Measurements from ENCODE around the gene MAFG. TPM values are rescaled to one million over a fixed set of nuclear protein-coding genes. Genes with fewer than 3 reads are reported as not detected.

The MAFG gene
- total RNA-seq, 2 experiments from 2014 or later, result 12.4 to 14.1 TPM

GRCh38 chr17:81968396-81968745 is 40.8 kb upstream of the MAFG start:
- CTCF ChIA-PET, result interaction anchor here (1.5 to 3.6 kb wide), 4 partner anchors 9 to 69 kb away, joined by 5 to 23 read pairs (median 10); partner anchors contain the start of genes DCXR and RAC3
- DNase-seq, result no peak
- POLR2A ChIA-PET, result interaction anchor here (1.1 to 3.2 kb wide), 3 partner anchors 8 to 41 kb away, joined by 3 to 22 read pairs (median 3); partner anchors contain the start of genes ASPSCR1 and MAFG
- Mint-ChIP-seq H3K4me1 (ENCODE audit: low read depth) (peaks cover 17% of the 10 kb centered on the region), H3K9me3 (no peaks in the 10 kb centered on the region), H3K4me3 (peak overlapping the region; percentile 56), H3K27ac (peak overlapping the region; percentile 80), H3K27me3 (no peaks in the 10 kb centered on the region), H3K36me3 (ENCODE audit: low read depth) (no peaks in the 10 kb centered on the region)
- no peak for ATAC-seq
- intact Hi-C loops (cut with micrococcal nuclease), result no loop called here
- no peak for TF ChIP-seq CTCF (IDR thresholded peaks at IDR 0.05)

- intact Hi-C loops (cut with micrococcal nuclease), result no loop called here
- H3K27ac Mint-ChIP-seq, result peak overlapping the region; percentile 80
Measured at GRCh38 chr17:81967533-81968395, 40.2 kb upstream of the MAFG start.

GRCh38 chr17:81967244-81967532 is 39.7 kb upstream of the MAFG start:
- Mint-ChIP-seq H3K36me3 (ENCODE audit: low read depth) (no peaks in the 10 kb centered on the region), H3K4me3 (peak overlapping the region; percentile 56), H3K27ac (peak overlapping the region; percentile 55), H3K4me1 (ENCODE audit: low read depth) (peaks cover 17% of the 10 kb centered on the region), H3K27me3 (peaks cover 5% of the 10 kb centered on the region), H3K9me3 (no peaks in the 10 kb centered on the region)
- DNase-seq (no peak), ATAC-seq (peak; percentile 5)
- no peak for TF ChIP-seq CTCF (IDR thresholded peaks at IDR 0.05)
- ChIA-PET CTCF (interaction anchor here (0.6 to 3.6 kb wide), 8 partner anchors 8 to 98 kb away, joined by 3 to 23 read pairs (median 4); partner anchors contain the start of genes DCXR and RAC3), POLR2A (interaction anchor here (0.9 to 3.2 kb wide), 9 partner anchors 9 to 97 kb away, joined by 3 to 22 read pairs (median 4); partner anchors contain the start of gene ASPSCR1)
- intact Hi-C loops (cut with micrococcal nuclease), result no loop called here

More at GRCh38 chr17:81967533-81968395, 40.2 kb upstream of the MAFG start:
- DNase-seq, result peak; percentile 97
- H3K36me3 Mint-ChIP-seq (ENCODE audit: low read depth), result no peaks in the 10 kb centered on the region
- H3K27me3 Mint-ChIP-seq, result peaks cover under 1% of the 10 kb centered on the region
- peak; percentile 93 for ATAC-seq
- no peaks in the 10 kb centered on the region for H3K9me3 Mint-ChIP-seq
- POLR2A ChIA-PET, result interaction anchor here (0.9 to 3.2 kb wide), 10 partner anchors 9 to 98 kb away, joined by 3 to 22 read pairs (median 4); partner anchors contain the start of genes ASPSCR1 and MAFG
- CTCF ChIA-PET, result interaction anchor here (0.6 to 3.6 kb wide), 8 partner anchors 8 to 99 kb away, joined by 3 to 23 read pairs (median 4); partner anchors contain the start of genes DCXR and RAC3
- H3K4me3 Mint-ChIP-seq, result peak overlapping the region; percentile 56
- peaks cover 17% of the 10 kb centered on the region for H3K4me1 Mint-ChIP-seq (ENCODE audit: low read depth)
- TF ChIP-seq CTCF (IDR thresholded peaks at IDR 0.05), result no peak

GRCh38 chr17:81966343-81967243 is 39.1 kb upstream of the MAFG start:
- Mint-ChIP-seq H3K27me3 (peaks cover 6% of the 10 kb centered on the region), H3K27ac (no peak overlapping the region), H3K4me3 (peak overlapping the region; percentile 15), H3K9me3 (no peaks in the 10 kb centered on the region), H3K36me3 (ENCODE audit: low read depth) (no peaks in the 10 kb centered on the region), H3K4me1 (ENCODE audit: low read depth) (peaks cover 17% of the 10 kb centered on the region)
- intact Hi-C loops (cut with micrococcal nuclease), result no loop called here
- DNase-seq (peak; percentile 46), ATAC-seq (peak; percentile 8)
- TF ChIP-seq CTCF (IDR thresholded peaks at IDR 0.05), result no peak
- ChIA-PET CTCF (interaction anchor here (0.6 to 3.6 kb wide), 6 partner anchors 39 to 98 kb away, joined by 3 to 23 read pairs (median 4); partner anchors contain the start of genes DCXR, MAFG and RAC3), POLR2A (interaction anchor here (0.9 to 3.2 kb wide), 8 partner anchors 8 to 97 kb away, joined by 3 to 22 read pairs (median 4); partner anchors contain the start of gene ASPSCR1)
